ENCODE data around the gene NAALADL2.

DNA sequence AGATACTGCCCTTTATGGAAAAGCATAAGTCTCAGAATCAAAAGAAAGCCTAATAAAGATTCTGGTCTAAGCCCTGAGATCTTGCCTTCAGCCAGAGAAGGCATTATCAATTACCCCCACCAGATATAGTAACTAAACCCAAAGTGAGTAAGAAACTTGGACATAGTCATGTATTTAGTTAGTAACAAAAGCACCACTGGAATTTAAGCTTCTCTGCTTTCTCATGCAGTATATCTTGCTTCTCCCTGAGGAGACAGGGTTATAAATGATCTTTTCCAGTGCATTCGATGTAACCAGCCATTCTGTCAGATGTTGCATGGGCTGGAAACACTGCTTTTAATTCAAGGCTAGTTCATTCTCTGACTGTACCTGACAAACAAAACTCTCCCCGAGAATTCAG lies 946.7 kb downstream of the NAALADL2 start:
- TF ChIP-seq POLR2A (IDR thresholded peaks at IDR 0.05; ENCODE audit: low read length) = no peak
- TF ChIP-seq, protein P1, sequence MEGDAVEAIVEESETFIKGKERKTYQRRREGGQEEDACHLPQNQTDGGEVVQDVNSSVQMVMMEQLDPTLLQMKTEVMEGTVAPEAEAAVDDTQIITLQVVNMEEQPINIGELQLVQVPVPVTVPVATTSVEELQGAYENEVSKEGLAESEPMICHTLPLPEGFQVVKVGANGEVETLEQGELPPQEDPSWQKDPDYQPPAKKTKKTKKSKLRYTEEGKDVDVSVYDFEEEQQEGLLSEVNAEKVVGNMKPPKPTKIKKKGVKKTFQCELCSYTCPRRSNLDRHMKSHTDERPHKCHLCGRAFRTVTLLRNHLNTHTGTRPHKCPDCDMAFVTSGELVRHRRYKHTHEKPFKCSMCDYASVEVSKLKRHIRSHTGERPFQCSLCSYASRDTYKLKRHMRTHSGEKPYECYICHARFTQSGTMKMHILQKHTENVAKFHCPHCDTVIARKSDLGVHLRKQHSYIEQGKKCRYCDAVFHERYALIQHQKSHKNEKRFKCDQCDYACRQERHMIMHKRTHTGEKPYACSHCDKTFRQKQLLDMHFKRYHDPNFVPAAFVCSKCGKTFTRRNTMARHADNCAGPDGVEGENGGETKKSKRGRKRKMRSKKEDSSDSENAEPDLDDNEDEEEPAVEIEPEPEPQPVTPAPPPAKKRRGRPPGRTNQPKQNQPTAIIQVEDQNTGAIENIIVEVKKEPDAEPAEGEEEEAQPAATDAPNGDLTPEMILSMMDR (IDR thresholded peaks at IDR 0.05) = no peak
- TF ChIP-seq HDAC2 (IDR thresholded peaks at IDR 0.05) = no peak
- no peak for TF ChIP-seq MAFK (IDR thresholded peaks at IDR 0.05; ENCODE audit: partially characterized antibody)
- TF ChIP-seq, protein P2, sequence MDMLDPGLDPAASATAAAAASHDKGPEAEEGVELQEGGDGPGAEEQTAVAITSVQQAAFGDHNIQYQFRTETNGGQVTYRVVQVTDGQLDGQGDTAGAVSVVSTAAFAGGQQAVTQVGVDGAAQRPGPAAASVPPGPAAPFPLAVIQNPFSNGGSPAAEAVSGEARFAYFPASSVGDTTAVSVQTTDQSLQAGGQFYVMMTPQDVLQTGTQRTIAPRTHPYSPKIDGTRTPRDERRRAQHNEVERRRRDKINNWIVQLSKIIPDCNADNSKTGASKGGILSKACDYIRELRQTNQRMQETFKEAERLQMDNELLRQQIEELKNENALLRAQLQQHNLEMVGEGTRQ (IDR thresholded peaks at IDR 0.05) = no peak
- TF ChIP-seq BHLHE40 (IDR thresholded peaks at IDR 0.05; ENCODE audit: low read depth, low read length) = no peak

All from A549 (cell line).